H1 (cell line): Measurements from ENCODE around the gene BCL2L11. TPM values are rescaled to one million over a fixed set of nuclear protein-coding genes. Genes with fewer than 3 reads are reported as not detected.

Experiments used
- RBBP5 ChIP-seq: IDR thresholded peaks from 2 replicates; pipeline ENCODE4 v1.7.1; 2012; ENCODE audit warnings: low read depth, mild to moderate bottlenecking, inconsistent platforms, low read length, moderate library complexity, borderline replicate concordance
- SIX5 ChIP-seq: IDR thresholded peaks from 2 replicates; pipeline ENCODE4 v1.6.1; 2011; ENCODE audit warnings: mild to moderate bottlenecking, low read depth, low read length
- polyA plus RNA-seq, 7 experiments: library from polyadenylated mRNA; depleted of rRNA in 3 of 7; stranded (reverse) in 5 of 7; unstranded in 2 of 7; fragments of >200 nt in 5 of 7; fragments of 200-250 nt in 2 of 7; gene quantifications; 1 replicate in 5 of 7; 2 replicates in 1 of 7; 4 replicates in 1 of 7; pipeline versions ENCODE4 v1.2.1 to v1.2.3, GENCODE V29; 2011 to 2013; ENCODE audit warnings: missing spikeins in 2 of 7, mixed read lengths in 2 of 7
- total RNA-seq: library from RNA; stranded (reverse); fragmentation: NEBNext Ultra II Directional; extraction: Animal tissue kit (Norgen Biotek cat#: 25700); gene quantifications from 2 replicates; pipeline ENCODE4 v1.2.1, GENCODE V29; 2021
- TF ChIP-seq, protein P1 (sequence below): IDR thresholded peaks from 2 replicates; pipeline ENCODE4 v1.6.1; 2012; ENCODE audit warnings: inconsistent platforms

Gene BCL2L11
- total and polyA plus RNA-seq, 2 of the 8 experiments (the other 6 are each of a cell fraction or from before 2014, with no cell fraction given) = 7.5 to 22.9 TPM

DNA sequence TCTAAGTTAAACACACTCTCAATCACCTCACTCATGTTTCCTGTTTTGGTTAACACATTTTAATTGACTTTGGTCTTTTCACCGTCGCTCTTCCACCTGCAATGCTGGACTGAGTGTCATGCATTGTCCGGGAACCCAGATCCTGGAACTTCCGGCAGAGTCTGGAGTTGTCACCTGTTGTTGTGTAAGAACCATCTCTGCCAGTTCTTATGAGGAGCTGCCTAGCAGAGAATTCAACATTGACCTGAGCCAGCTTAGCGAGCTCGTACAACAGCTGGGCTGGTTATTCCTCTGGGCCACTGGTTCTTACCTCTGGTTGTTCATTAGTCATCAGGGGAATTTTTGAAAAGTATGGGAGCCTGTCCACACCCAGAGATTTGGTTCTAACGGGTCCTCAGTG, 75.7 kb downstream of the BCL2L11 start (continued):
- TF ChIP-seq, protein P1, sequence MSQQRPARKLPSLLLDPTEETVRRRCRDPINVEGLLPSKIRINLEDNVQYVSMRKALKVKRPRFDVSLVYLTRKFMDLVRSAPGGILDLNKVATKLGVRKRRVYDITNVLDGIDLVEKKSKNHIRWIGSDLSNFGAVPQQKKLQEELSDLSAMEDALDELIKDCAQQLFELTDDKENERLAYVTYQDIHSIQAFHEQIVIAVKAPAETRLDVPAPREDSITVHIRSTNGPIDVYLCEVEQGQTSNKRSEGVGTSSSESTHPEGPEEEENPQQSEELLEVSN = no peak
- TF ChIP-seq RBBP5 = no peak
- no peak for TF ChIP-seq SIX5
